RPMI8226 (cell line): ENCODE data around the gene SPTLC3.

ENCODE experiments used
- DNase-seq: peaks from one replicate; pipeline ENCODE4 v3.0.0-alpha.2; 2015

SPTLC3 gene

GRCh38 chr20:13034936-13035335 is 26.2 kb downstream of the SPTLC3 start:
- DNase-seq, result no peak

GRCh38 chr20:13035399-13036152 is 26.8 kb downstream of the SPTLC3 start:
- DNase-seq, result no peak

- no peak for DNase-seq
Measured at GRCh38 chr20:13037727-13038126, 29.0 kb downstream of the SPTLC3 start.

GRCh38 chr20:13041574-13042457 is 33.0 kb downstream of the SPTLC3 start:
- DNase-seq, result no peak

- DNase-seq, result peak; percentile 25
Measured at GRCh38 chr20:13042458-13042794, 33.7 kb downstream of the SPTLC3 start.

GRCh38 chr20:13046409-13046808 is 37.6 kb downstream of the SPTLC3 start:
- no peak for DNase-seq

- DNase-seq, result no peak
Measured at GRCh38 chr20:13054011-13054410, 45.2 kb downstream of the SPTLC3 start.

- peak; percentile 13 for DNase-seq
Measured at GRCh38 chr20:13058666-13059389, 50.1 kb downstream of the SPTLC3 start.

GRCh38 chr20:13059398-13060136 is 50.8 kb downstream of the SPTLC3 start:
- DNase-seq, result no peak

GRCh38 chr20:13060327-13060726 is 51.6 kb downstream of the SPTLC3 start:
- no peak for DNase-seq

GRCh38 chr20:13061381-13061780 is 52.6 kb downstream of the SPTLC3 start:
- peak; percentile 82 for DNase-seq

GRCh38 chr20:13062789-13063188 is 54.0 kb downstream of the SPTLC3 start:
- no peak for DNase-seq

GRCh38 chr20:13068336-13068735 is 59.6 kb downstream of the SPTLC3 start:
- DNase-seq, result no peak

GRCh38 chr20:13081877-13082276 is 73.1 kb downstream of the SPTLC3 start:
- no peak for DNase-seq

- DNase-seq, result no peak
Measured at GRCh38 chr20:13082378-13082777, 73.6 kb downstream of the SPTLC3 start.

- DNase-seq, result no peak
Measured at GRCh38 chr20:13085275-13085674, 76.5 kb downstream of the SPTLC3 start.

GRCh38 chr20:13089950-13090469 is 81.2 kb downstream of the SPTLC3 start:
- DNase-seq, result no peak

GRCh38 chr20:13092111-13092510 is 83.3 kb downstream of the SPTLC3 start:
- DNase-seq, result no peak

- DNase-seq, result no peak
Measured at GRCh38 chr20:13094976-13095375, 86.2 kb downstream of the SPTLC3 start.

GRCh38 chr20:13098720-13099355 is 90.1 kb downstream of the SPTLC3 start:
- DNase-seq, result no peak

GRCh38 chr20:13099676-13100075 is 90.9 kb downstream of the SPTLC3 start:
- no peak for DNase-seq

GRCh38 chr20:13101276-13101675 is 92.5 kb downstream of the SPTLC3 start:
- DNase-seq, result no peak
